NCI-H2196 (cell line): ENCODE data around the gene COMMD1.

Source experiments
- DNase-seq: peaks from one replicate; lab custom pipeline; 2025; ENCODE audit not compliant: unreplicated experiment; lab: John Stamatoyannopoulos, UW

The COMMD1 gene

GRCh38 chr2:62163834-62164233, 258.4 kb downstream of the COMMD1 start:
- no peak for DNase-seq

GRCh38 chr2:62175728-62176127, 270.3 kb downstream of the COMMD1 start:
- no peak for DNase-seq

GRCh38 chr2:62176801-62177200, 271.3 kb downstream of the COMMD1 start:
- DNase-seq = no peak

DNA sequence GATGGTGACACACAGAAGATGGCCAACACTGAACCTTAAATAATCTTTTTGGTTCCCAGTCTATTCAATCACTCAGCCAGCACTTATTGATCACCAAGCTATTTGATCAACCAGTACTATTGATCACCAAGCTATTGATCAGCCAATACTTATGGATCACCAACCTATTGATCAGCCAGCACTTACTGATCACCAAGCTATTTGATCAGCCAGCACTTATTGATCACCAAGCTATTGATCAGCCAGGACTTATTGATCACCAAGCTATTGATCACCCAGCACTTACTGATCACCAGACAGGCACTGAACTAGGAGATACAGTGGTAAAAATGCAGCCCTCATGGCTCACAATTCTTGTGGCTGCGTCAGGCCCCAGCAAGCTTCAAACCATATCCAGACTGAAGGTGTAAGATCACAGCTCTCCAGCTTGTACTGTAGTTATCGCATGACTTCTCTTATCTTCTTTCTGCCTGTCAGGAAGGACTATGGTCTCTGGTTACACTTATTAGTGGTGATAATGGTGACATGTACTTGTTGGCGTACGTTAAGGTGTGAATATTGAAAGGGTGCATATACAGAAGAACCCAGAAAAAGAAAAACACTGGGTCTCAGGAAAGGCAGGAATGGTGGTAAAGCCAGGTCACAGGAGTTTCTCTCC, 272.0 kb downstream of the COMMD1 start:
- no peak for DNase-seq

DNA sequence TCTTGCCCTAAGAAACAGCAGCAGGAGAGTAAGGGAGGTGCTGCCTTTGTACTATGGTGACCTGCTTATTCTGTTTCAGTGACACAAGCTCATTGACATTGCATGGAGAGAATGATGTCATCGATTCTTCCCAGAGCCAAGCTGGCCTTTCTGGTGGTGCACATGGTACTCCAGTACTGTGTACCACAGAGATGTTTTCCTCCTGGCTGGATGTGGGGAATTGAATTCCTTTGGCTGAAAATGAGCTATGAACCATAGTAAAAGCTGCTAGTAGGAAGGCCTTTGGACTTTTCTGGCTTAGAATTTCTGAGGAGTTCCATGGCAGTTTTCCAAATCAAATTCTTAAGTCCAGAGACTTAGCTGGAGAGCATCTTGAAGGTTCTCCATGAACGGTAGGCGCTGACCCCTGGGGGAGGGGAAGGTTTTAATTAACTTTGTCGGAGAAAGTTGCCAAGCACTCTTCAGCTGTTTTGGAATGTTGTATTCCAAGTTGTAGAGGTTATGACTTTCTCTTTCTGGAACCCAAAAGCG, 273.3 kb downstream of the COMMD1 start:
- no peak for DNase-seq

- no peak for DNase-seq
Observed at GRCh38 chr2:62180975-62181374, 275.5 kb downstream of the COMMD1 start.

DNA sequence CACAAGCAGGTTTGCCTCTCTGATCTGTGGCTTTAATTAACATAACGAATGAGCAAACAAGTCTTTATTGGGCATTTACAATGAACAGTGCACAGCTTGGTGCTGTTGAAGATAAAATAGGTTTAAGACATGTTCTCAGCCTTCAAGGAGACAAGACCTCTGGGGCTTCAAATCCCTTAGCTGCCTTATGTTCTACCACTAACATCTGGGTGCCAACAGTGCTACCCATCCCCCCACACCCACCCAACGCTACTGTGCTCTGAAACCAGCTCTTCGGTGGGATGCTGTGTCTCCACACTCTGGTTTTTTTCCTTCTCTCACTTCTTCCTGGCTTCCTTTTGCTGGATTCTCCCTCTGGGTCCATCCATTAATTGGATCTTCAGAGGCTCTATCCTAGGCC, 276.4 kb downstream of the COMMD1 start:
- no peak for DNase-seq

- no peak for DNase-seq
Observed at GRCh38 chr2:62184512-62185230, 279.2 kb downstream of the COMMD1 start.
